Karpas-422 (cell line): ENCODE results near the gene KIF1A. TPM values are rescaled to one million over a fixed set of nuclear protein-coding genes. Genes with fewer than 3 reads are reported as not detected.

Source experiments
- DNase-seq: peaks from one replicate; pipeline ENCODE4 v3.0.0-alpha.2; 2015
- H2AFZ ChIP-seq: fragments of 200-600 bp; sonication (generic); 2 replicates; pipeline ENCODE4 v1.6.1; 2014; ENCODE audit warnings: antibody characterized with exemption, low read length, mixed read lengths
- H3K27ac ChIP-seq: fragments of 200-600 bp; sonication (generic); 2 replicates; pipeline ENCODE4 v1.5.1; 2014; ENCODE audit warnings: mild to moderate bottlenecking, low read length, moderate library complexity
- H3K27me3 ChIP-seq: fragments of 200-600 bp; sonication (generic); 2 replicates; pipeline ENCODE4 v1.6.1; 2014; ENCODE audit warnings: low read length, mixed read lengths
- H3K36me3 ChIP-seq: fragments of 200-600 bp; sonication (generic); 2 replicates; pipeline ENCODE4 v1.6.1; 2014; ENCODE audit warnings: low read length, mixed read lengths; ENCODE audit not compliant: insufficient read depth
- H3K4me1 ChIP-seq: fragments of 200-600 bp; sonication (generic); 2 replicates; pipeline ENCODE4 v1.6.1; 2014; ENCODE audit warnings: mild to moderate bottlenecking, low read length, mixed read lengths
- H3K4me2 ChIP-seq: fragments of 200-600 bp; sonication (generic); 2 replicates; pipeline ENCODE4 v1.6.1; 2014; ENCODE audit warnings: low read length, low read depth, mild to moderate bottlenecking; ENCODE audit not compliant: poor library complexity, severe bottlenecking
- H3K4me3 ChIP-seq: fragments of 200-600 bp; sonication (generic); 2 replicates; pipeline ENCODE4 v1.5.1; 2014; ENCODE audit warnings: mild to moderate bottlenecking, antibody characterized with exemption, low read length, mixed read lengths
- H3K79me2 ChIP-seq: fragments of 200-600 bp; sonication (generic); 2 replicates; pipeline ENCODE4 v1.6.1; 2014; ENCODE audit warnings: mild to moderate bottlenecking, low read length, mixed read lengths
- H3K9ac ChIP-seq: fragments of 200-600 bp; sonication (generic); 2 replicates; pipeline ENCODE4 v1.6.0; 2014; ENCODE audit warnings: low read length
- H3K9me2 ChIP-seq: fragments of 200-600 bp; sonication (generic), shearing (Covaris generic); replicated peaks from 2 replicates; pipeline ENCODE4 v1.6.0; 2014; ENCODE audit warnings: mild to moderate bottlenecking, low read length, moderate library complexity; ENCODE audit not compliant: insufficient read depth
- H3K9me3 ChIP-seq: fragments of 300-700, 200-600 bp; sonication (generic); 2 replicates; pipeline ENCODE4 v1.6.1; 2014; ENCODE audit warnings: low read length, mixed read lengths
- H4K20me1 ChIP-seq: fragments of 200-600 bp; sonication (generic); 2 replicates; pipeline ENCODE4 v1.6.1; 2014; ENCODE audit warnings: mild to moderate bottlenecking, antibody characterized with exemption, low read length, low read depth; ENCODE audit not compliant: insufficient read depth
- total RNA-seq: library from RNA; depleted of rRNA; stranded (reverse); fragments of >200 nt; shearing (Covaris generic); gene quantifications from 2 replicates; pipeline ENCODE4 v1.2.3, GENCODE V29; 2014; ENCODE audit warnings: low replicate concordance

Gene KIF1A
- total RNA-seq, 1 experiment from 2014 or later = not detected

DNA sequence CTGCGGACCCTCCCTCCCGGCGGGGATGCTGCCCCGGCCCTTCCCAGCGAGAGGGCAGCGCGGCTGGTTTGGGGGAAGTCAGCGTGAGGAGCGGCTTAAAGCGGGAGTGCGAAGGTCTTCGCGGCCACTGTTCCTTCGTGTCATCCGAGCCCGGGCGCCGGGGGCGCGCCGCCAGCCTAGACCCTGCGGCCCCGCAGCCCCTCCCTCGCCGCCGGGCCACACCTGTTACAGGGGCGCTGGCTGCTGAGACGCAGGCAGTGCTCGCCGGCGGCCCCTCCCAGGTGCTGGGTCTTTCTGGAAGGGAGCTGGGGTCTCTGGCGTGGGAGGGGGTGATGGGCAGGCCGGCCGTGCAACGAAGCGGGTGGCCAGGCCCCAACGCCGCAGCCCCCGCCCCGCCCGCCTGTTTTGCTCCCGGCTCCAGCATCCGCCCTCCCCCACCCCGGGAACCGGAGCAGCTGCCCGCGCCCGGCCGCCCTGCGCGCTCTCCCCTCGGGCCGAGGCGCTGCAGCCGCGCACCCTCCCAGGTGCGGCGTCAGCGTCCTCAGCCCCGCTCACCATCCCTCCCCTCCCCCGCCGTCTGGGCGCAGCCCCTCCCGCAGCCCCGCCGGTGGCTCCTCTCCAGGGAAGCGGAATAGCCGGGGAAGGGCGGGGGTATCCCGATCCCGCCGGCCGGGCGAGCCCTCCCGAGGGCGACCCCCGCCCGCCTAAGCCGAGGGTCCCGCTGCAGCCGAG is 727 bp downstream of the KIF1A start:
- Histone ChIP-seq H3K27ac (no peak overlapping the region), H2AFZ (no peak overlapping the region), H3K4me3 (no peak overlapping the region), H3K79me2 (no peaks in the 10 kb centered on the region), H3K9ac (no peak overlapping the region), H3K4me2 (no peak overlapping the region), H3K9me2 (no peaks in the 10 kb centered on the region), H3K9me3 (no peaks in the 10 kb centered on the region), H3K36me3 (no peaks in the 10 kb centered on the region), H3K4me1 (no peaks in the 10 kb centered on the region), H4K20me1 (no peaks in the 10 kb centered on the region), H3K27me3 (no peaks in the 10 kb centered on the region)
- no peak for DNase-seq

GRCh38 chr2:240818293-240819125 is 1.5 kb downstream of the KIF1A start:
- Histone ChIP-seq H3K9me3 (no peaks in the 10 kb centered on the region), H3K9ac (no peak overlapping the region), H2AFZ (no peak overlapping the region), H3K79me2 (no peaks in the 10 kb centered on the region), H3K4me2 (no peak overlapping the region), H3K27me3 (no peaks in the 10 kb centered on the region), H3K4me1 (no peaks in the 10 kb centered on the region), H4K20me1 (no peaks in the 10 kb centered on the region), H3K4me3 (no peak overlapping the region), H3K36me3 (no peaks in the 10 kb centered on the region), H3K27ac (no peak overlapping the region), H3K9me2 (no peaks in the 10 kb centered on the region)
- no peak for DNase-seq

DNA sequence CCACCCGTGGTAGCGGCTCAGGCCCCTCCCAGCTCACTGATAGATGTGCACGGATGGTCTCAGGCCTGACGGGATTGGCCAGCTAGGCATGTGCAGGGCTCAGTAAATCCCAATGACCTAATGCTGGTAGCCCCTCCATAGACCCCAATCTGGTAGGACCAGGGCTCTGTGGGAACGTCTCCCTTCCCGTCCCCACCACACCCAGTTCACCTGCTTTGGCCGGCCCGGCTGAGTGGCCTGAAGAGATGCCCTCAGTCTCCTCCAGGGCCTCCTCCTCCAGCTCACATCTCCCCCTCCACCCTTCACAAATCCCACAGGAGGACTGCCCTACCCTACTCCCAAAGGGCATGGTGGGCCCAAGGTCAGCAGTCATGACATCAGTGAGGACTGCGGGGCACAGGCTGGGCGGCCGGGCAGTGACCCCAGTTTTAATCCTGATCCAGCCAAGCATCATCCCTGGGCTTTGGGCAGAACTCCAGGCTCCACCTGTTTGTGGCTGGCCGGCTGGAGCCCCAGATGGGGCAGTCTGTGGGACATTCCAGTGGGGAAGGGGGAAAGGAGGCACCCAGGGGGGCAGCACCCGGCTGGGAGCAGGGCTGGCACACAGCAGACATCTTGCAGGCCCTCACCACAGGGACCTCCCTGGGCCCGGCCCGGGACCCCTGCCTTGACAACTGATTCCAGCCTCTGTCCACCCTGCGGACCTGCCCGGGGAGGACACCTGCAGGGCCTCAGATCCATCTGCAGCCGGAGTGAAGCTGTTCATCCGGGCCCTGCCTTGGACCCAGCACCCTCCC is 2.3 kb downstream of the KIF1A start:
- Histone ChIP-seq H3K4me2 (no peak overlapping the region), H3K9me2 (no peaks in the 10 kb centered on the region), H3K27me3 (no peaks in the 10 kb centered on the region), H4K20me1 (no peaks in the 10 kb centered on the region), H3K36me3 (no peaks in the 10 kb centered on the region), H2AFZ (no peak overlapping the region), H3K4me3 (no peak overlapping the region), H3K9ac (no peak overlapping the region), H3K9me3 (no peaks in the 10 kb centered on the region; the same call in 1 of the 2 replicates), H3K79me2 (no peaks in the 10 kb centered on the region), H3K27ac (no peak overlapping the region), H3K4me1 (no peaks in the 10 kb centered on the region)
- no peak for DNase-seq

- Histone ChIP-seq H4K20me1 (no peaks in the 10 kb centered on the region), H3K9ac (no peak overlapping the region), H3K27me3 (no peaks in the 10 kb centered on the region)
Measured at GRCh38 chr2:240816584-240817495, 3.2 kb downstream of the KIF1A start.

DNA sequence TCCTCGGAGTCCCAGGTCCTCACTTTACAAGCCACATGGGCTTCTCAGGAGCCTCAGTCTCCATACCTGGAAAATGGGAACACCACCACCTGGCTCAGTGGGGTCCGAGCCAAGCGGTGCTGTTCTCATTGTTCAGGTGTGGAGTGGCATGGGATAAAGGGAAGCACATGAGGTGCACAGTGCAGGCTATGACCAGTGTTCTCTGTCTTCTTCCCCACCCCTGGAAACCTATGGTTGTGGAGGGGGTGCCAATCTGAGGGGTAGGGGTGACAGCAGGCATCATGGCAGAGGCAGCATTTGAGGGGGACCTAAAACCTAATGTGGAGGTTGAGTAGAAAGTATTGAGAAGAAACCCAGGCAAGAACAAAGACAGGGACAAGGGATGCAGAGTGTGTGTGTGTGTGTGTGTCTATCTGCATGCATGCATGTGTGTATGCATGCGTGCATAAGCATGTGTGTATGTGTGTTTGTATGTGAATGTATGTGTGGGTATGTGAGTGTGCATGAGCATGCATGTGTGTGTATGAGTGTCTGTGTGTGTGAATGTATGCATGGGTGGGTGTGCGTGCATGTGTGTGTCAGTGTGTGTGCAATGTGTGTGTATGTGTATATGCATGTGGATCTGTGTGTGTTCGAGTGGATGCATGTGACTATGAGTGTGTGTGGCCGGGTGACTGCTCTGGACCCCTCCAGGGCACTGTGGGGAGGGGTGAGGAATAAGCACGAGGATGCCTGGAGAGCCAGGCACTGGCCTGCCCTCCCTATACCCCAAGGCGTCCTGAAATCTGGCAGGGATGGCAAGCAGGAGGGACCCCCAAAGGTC is 4.0 kb downstream of the KIF1A start:
- no peak overlapping the region for H3K4me3 ChIP-seq
- no peak overlapping the region for H3K27ac ChIP-seq
- no peaks in the 10 kb centered on the region for H3K4me1 ChIP-seq
- H3K79me2 ChIP-seq = no peaks in the 10 kb centered on the region
- H4K20me1 ChIP-seq = no peaks in the 10 kb centered on the region
- no peak for DNase-seq
- H3K9me2 ChIP-seq = no peaks in the 10 kb centered on the region
- no peak overlapping the region for H3K9ac ChIP-seq
- no peak overlapping the region for H3K4me2 ChIP-seq
- no peak overlapping the region for H2AFZ ChIP-seq
- no peaks in the 10 kb centered on the region; the same call in 1 of the 2 replicates for H3K9me3 ChIP-seq
- H3K27me3 ChIP-seq = no peaks in the 10 kb centered on the region
- H3K36me3 ChIP-seq = no peaks in the 10 kb centered on the region

More at GRCh38 chr2:240816584-240817495, 3.2 kb downstream of the KIF1A start:
- Histone ChIP-seq H3K9me3 (no peaks in the 10 kb centered on the region; the same call in 1 of the 2 replicates), H3K4me1 (no peaks in the 10 kb centered on the region), H3K4me2 (no peak overlapping the region), H2AFZ (no peak overlapping the region), H3K36me3 (no peaks in the 10 kb centered on the region), H3K27ac (no peak overlapping the region), H3K9me2 (no peaks in the 10 kb centered on the region), H3K79me2 (no peaks in the 10 kb centered on the region), H3K4me3 (no peak overlapping the region)
- no peak for DNase-seq

DNA sequence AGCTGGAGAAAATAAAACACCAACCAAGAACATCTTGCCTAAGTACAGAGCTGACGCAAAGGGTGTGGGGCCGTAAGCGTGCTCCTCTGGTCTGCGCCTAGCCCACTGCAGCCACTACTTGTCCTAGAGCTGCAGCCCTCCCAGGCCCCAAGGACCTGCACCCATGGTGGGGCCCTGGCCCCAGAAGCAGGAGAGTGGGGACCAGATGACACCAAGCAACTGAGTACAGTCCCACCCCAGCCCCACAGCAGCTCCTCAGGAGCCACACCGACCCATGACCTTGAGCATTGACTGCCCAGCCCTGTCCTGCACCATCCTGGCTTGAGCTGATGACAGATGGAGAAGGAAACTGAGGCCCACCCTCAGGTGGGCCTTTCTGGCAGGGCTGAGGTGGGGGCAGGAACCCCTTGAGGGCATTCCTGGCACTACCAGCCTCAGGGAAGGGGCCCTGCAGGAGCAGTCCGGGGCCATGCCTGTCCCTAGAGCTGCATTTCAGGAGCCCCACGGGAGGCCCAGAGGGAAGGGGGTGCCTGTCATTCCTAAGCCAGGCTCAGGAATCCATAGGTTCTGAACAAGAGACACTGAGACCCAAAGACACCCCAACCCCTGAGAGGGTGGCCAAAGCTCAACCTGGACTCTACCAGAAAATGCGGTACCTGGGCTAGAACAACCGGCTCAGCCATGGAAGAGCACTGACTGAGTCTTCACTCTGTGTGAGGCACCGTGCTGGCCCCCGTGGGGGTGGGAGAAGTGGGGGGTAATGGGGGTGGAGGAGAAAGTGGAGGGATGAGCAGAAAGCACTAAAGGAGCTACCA is 4.9 kb downstream of the KIF1A start:
- H3K4me1 ChIP-seq = no peaks in the 10 kb centered on the region
- no peaks in the 10 kb centered on the region for H3K27me3 ChIP-seq
- H2AFZ ChIP-seq = no peak overlapping the region
- no peaks in the 10 kb centered on the region for H3K9me2 ChIP-seq
- H3K79me2 ChIP-seq = no peaks in the 10 kb centered on the region
- H3K4me2 ChIP-seq = no peak overlapping the region
- no peaks in the 10 kb centered on the region; the same call in 1 of the 2 replicates for H3K9me3 ChIP-seq
- no peak overlapping the region for H3K27ac ChIP-seq
- DNase-seq = no peak
- H4K20me1 ChIP-seq = no peaks in the 10 kb centered on the region
- no peaks in the 10 kb centered on the region for H3K36me3 ChIP-seq
- no peak overlapping the region for H3K4me3 ChIP-seq
- no peak overlapping the region for H3K9ac ChIP-seq
